HUES64 (cell line): ENCODE results near the gene FKBP5.

ENCODE experiments used
- H3K27ac ChIP-seq: 2 replicates; pipeline ENCODE4 v1.7.0; 2013; ENCODE audit warnings: low read depth, low read length, inconsistent platforms
- H3K27me3 ChIP-seq: 2 replicates; pipeline ENCODE4 v1.6.1; 2013; ENCODE audit warnings: mild to moderate bottlenecking, low read length; ENCODE audit not compliant: insufficient read depth
- H3K36me3 ChIP-seq: 2 replicates; pipeline ENCODE4 v1.6.1; 2013; ENCODE audit warnings: mild to moderate bottlenecking, low read length; ENCODE audit not compliant: insufficient read depth
- H3K4me1 ChIP-seq: 2 replicates; pipeline ENCODE4 v1.6.1; 2013; ENCODE audit warnings: mild to moderate bottlenecking, low read length, moderate library complexity; ENCODE audit not compliant: insufficient read depth
- H3K4me3 ChIP-seq: 2 replicates; pipeline ENCODE4 v1.5.1; 2013; ENCODE audit warnings: mild to moderate bottlenecking, low read length, moderate library complexity
- H3K9ac ChIP-seq: 2 replicates; pipeline ENCODE4 v1.6.1; 2013; ENCODE audit warnings: mild to moderate bottlenecking, low read depth, low read length
- H3K9me3 ChIP-seq: 2 replicates; pipeline ENCODE4 v1.6.1; 2013; ENCODE audit warnings: low read depth, low read length; ENCODE audit not compliant: insufficient read depth
- WGBS: fragments of 150-250, 120-280 bp; methylation state at CpG from one replicate; pipeline ENCODE4 v1.1.7; 2013; ENCODE audit warnings: missing lambda C conversion rate; 5-methylcytosine and 5-hydroxymethylcytosine counted together

FKBP5 gene

DNA sequence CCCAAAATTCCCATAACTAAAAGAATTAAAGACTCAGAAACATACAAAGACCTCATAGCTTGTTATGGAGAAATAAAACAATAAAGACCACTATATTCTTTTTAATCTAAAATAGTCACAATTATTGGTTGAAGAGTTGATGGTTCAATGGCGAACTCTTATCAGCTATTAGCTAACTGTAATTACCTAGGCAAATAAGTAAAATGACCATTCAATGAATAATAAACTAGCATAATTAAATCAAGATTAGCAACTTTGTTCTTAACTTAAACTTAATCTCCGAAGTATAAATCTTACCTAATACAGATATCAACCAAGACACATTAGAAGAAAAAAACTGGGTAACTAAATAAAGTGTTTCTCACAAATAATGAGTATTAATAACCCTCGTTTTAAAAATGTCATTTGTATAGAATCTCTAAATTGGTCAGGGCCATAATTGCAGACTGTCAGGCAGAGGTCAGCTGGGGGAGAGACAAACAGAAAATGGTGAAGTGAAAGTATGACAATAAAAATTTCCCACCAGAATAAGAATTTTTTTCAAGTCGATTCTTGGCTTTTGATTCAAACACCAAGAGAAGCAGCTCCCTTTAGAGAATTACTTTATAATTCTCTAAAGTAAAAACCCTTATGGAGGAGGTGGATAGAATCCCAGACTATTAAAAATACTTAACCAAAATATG, 1.7 kb downstream of the FKBP5 start:
- H3K4me1 ChIP-seq = peaks cover 11% of the 10 kb centered on the region
- H3K9ac ChIP-seq = no peak overlapping the region
- no peaks in the 10 kb centered on the region for H3K36me3 ChIP-seq
- peak overlapping the region; percentile 69 for H3K4me3 ChIP-seq
- no peak overlapping the region for H3K27ac ChIP-seq
- no CpG with 5 or more reads among the region's 4 CpGs for WGBS
- peaks cover 16% of the 10 kb centered on the region for H3K27me3 ChIP-seq
- no peaks in the 10 kb centered on the region for H3K9me3 ChIP-seq

- no peak overlapping the region for H3K9ac ChIP-seq
- H3K4me1 ChIP-seq = peaks cover 11% of the 10 kb centered on the region
- H3K27me3 ChIP-seq = peaks cover 16% of the 10 kb centered on the region
- no peaks in the 10 kb centered on the region for H3K9me3 ChIP-seq
- H3K36me3 ChIP-seq = no peaks in the 10 kb centered on the region
- WGBS = 77% methylated on average over 2 of the region's 2 CpGs
- H3K4me3 ChIP-seq = no peak overlapping the region
- no peak overlapping the region for H3K27ac ChIP-seq
These were observed 2.3 kb downstream of the FKBP5 start for GRCh38 chr6:35686436-35686835.

DNA sequence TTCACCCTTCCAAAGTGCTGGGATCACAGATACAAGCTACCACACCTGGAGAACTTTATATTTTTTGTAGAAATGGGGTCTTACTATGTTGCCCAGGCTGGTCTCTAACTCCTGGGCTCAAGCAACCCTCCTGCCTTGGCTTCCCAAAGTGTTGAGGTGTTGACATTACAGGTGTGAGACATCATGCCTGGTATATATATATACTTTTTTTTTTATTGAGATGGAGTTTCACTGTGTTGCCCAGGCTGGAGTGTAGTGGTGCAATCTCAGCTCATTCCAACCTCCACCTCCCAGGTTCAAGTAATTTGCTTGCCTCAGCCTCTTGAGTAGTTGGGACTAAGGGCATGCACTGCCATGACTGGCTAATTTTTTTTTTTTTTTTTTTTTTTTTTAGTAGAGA, 5.4 kb downstream of the FKBP5 start:
- no peak overlapping the region for H3K27ac ChIP-seq
- peaks cover 16% of the 10 kb centered on the region for H3K4me1 ChIP-seq
- H3K36me3 ChIP-seq = no peaks in the 10 kb centered on the region
- H3K27me3 ChIP-seq = peaks cover 16% of the 10 kb centered on the region
- no peak overlapping the region for H3K9ac ChIP-seq
- H3K4me3 ChIP-seq = no peak overlapping the region
- no peaks in the 10 kb centered on the region for H3K9me3 ChIP-seq

GRCh38 chr6:35681298-35681697, 7.4 kb downstream of the FKBP5 start:
- 89% methylated on average over 1 of the region's 1 CpG for WGBS
- Histone ChIP-seq H3K9ac (no peak overlapping the region), H3K4me1 (peaks cover 15% of the 10 kb centered on the region), H3K27ac (no peak overlapping the region), H3K9me3 (no peaks in the 10 kb centered on the region), H3K36me3 (no peaks in the 10 kb centered on the region), H3K4me3 (no peak overlapping the region), H3K27me3 (0 out of 2 replicates have a peak, but pooled peaks cover under 1% of the 10 kb centered on the region)

DNA sequence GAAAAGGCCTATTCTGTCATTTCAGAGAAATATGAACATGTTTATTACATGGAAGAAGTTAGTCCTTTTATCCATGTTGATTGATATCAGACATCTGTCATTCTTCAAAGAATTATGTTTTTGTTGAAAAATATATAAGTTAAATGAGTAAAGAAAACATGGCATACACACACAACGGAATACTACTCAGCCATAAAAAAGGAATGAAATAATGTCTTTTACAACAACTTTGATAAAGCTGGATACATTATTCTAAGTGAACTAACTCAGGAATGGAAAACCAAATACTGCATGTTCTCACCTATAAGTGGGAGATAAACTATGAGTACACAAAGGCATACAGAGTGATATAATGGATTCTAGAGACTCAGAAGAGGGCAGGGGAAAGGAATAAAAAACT, 9.3 kb downstream of the FKBP5 start:
- no peaks in the 10 kb centered on the region for H3K27me3 ChIP-seq
- H3K9me3 ChIP-seq = no peaks in the 10 kb centered on the region
- no peak overlapping the region for H3K4me3 ChIP-seq
- no peaks in the 10 kb centered on the region for H3K36me3 ChIP-seq
- no peak overlapping the region for H3K27ac ChIP-seq
- peaks cover 28% of the 10 kb centered on the region for H3K4me1 ChIP-seq
- no peak overlapping the region for H3K9ac ChIP-seq
- no CpG with 5 or more reads among the region's 1 CpG for WGBS

GRCh38 chr6:35678814-35679213, 9.9 kb downstream of the FKBP5 start:
- Histone ChIP-seq H3K4me1 (peaks cover 28% of the 10 kb centered on the region), H3K4me3 (no peak overlapping the region), H3K9me3 (no peaks in the 10 kb centered on the region), H3K36me3 (no peaks in the 10 kb centered on the region), H3K9ac (no peak overlapping the region), H3K27ac (no peak overlapping the region), H3K27me3 (no peaks in the 10 kb centered on the region)
- 100% methylated on average over 1 of the region's 1 CpG for whole genome bisulfite sequencing

GRCh38 chr6:35678021-35678654, 10.6 kb downstream of the FKBP5 start:
- no peak overlapping the region for H3K4me3 ChIP-seq
- H3K9ac ChIP-seq = no peak overlapping the region
- 81% methylated on average over 3 of the region's 4 CpGs for WGBS

DNA sequence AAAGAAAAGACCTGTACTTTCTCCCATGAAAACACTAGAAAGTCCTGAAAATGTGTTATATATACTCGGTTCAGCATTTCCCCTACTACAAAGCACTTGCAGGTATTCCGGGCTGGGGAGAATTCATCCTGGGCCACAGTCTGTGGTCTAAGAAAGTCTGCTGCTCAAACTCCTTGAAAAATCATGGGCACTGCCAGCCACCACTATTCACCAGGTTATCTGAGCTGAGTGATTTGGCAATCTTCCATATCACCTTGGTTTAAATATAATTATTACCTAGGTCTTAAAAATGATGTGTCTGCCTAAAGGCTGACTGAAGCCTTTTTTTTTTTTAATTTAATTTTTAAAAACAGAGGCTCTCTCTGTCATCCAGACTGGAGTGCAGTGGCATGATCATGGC, 11.3 kb downstream of the FKBP5 start:
- no peak overlapping the region for H3K27ac ChIP-seq
- no peak overlapping the region for H3K9ac ChIP-seq
- no peaks in the 10 kb centered on the region for H3K9me3 ChIP-seq
- H3K4me3 ChIP-seq = no peak overlapping the region
- peaks cover 28% of the 10 kb centered on the region for H3K4me1 ChIP-seq
- no peaks in the 10 kb centered on the region for H3K27me3 ChIP-seq
- WGBS = 98% methylated on average over 2 of the region's 2 CpGs
- H3K36me3 ChIP-seq = no peaks in the 10 kb centered on the region

More at GRCh38 chr6:35678021-35678654, 10.6 kb downstream of the FKBP5 start:
- Histone ChIP-seq H3K27me3 (no peaks in the 10 kb centered on the region), H3K9me3 (no peaks in the 10 kb centered on the region), H3K4me1 (peaks cover 28% of the 10 kb centered on the region), H3K36me3 (no peaks in the 10 kb centered on the region), H3K27ac (no peak overlapping the region)

GRCh38 chr6:35675871-35676459, 12.8 kb downstream of the FKBP5 start:
- Histone ChIP-seq H3K9me3 (no peaks in the 10 kb centered on the region), H3K36me3 (no peaks in the 10 kb centered on the region), H3K4me1 (peaks cover 28% of the 10 kb centered on the region), H3K27ac (no peak overlapping the region), H3K4me3 (no peak overlapping the region), H3K27me3 (no peaks in the 10 kb centered on the region), H3K9ac (no peak overlapping the region)
- 86% methylated on average over 4 of the region's 4 CpGs for WGBS

GRCh38 chr6:35674594-35674993, 14.1 kb downstream of the FKBP5 start:
- H3K27me3 ChIP-seq = no peaks in the 10 kb centered on the region
- no peaks in the 10 kb centered on the region for H3K36me3 ChIP-seq
- H3K27ac ChIP-seq = no peak overlapping the region
- H3K4me3 ChIP-seq = no peak overlapping the region
- H3K9me3 ChIP-seq = no peaks in the 10 kb centered on the region
- 89% methylated on average over 3 of the region's 3 CpGs for WGBS
- peaks cover 28% of the 10 kb centered on the region for H3K4me1 ChIP-seq
- H3K9ac ChIP-seq = no peak overlapping the region

DNA sequence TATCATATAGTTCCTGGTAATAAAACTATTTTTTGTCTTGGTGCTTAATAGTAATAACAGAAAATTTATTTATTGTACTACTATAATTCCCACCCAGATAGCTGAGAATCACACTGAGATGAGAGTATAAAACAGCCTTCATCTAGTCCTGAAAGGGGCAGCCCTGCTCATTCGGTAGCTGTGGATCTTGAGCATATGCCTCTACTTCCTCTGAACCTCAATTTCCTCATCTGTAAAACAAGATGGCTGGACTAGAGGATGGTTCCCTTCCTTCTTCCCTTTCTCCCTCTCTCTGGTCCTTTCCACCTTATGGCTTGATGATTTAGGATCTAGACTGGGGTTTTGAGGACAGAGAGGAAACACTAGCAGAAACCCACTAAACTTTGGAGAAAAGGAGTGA, 15.0 kb downstream of the FKBP5 start:
- Histone ChIP-seq H3K27ac (no peak overlapping the region), H3K9me3 (no peaks in the 10 kb centered on the region), H3K4me1 (peaks cover 34% of the 10 kb centered on the region), H3K27me3 (no peaks in the 10 kb centered on the region), H3K4me3 (no peak overlapping the region), H3K36me3 (no peaks in the 10 kb centered on the region), H3K9ac (no peak overlapping the region)
- 96% methylated on average over 1 of the region's 1 CpG for WGBS
